WTC11 (cell line): ENCODE results near the gene PRR5. TPM values are rescaled to one million over a fixed set of nuclear protein-coding genes. Genes with fewer than 3 reads are reported as not detected.

Experiments
- ATAC-seq: fragments of 200-7000 bp; cut with Tn5 transposase; 2 replicates; pipeline ENCODE4 v1.10.0; 2021; ENCODE audit warnings: mild to moderate bottlenecking, moderate library complexity
- CTCF ChIA-PET: fragments of 300-600 bp; sonication (Branson Sonifier 250); formaldehyde crosslinking; loops from one replicate; lab custom pipeline; 2021; ENCODE audit warnings: antibody characterized with exemption; lab: Charles Lee
- POLR2A ChIA-PET: fragments of 350-600 bp; sonication (Branson Sonifier 250); formaldehyde crosslinking; loops from one replicate; lab custom pipeline; 2021; ENCODE audit warnings: antibody characterized with exemption; lab: Charles Lee
- DNase-seq: peaks from one replicate; pipeline ENCODE4 v3.0.0; 2021; ENCODE audit warnings: low spot score
- H3K27ac Mint-ChIP-seq: 2 replicates; pipeline ENCODE4 v1.8.0; 2021; ENCODE audit warnings: mixed read lengths
- H3K27me3 Mint-ChIP-seq: 2 replicates; pipeline ENCODE4 v1.8.0; 2021; ENCODE audit warnings: low read depth, mild to moderate bottlenecking, moderate library complexity, mixed read lengths
- H3K36me3 Mint-ChIP-seq: 2 replicates; pipeline ENCODE4 v1.8.0; 2021; ENCODE audit warnings: mixed read lengths
- H3K4me1 Mint-ChIP-seq: 2 replicates; pipeline ENCODE4 v1.8.0; 2022; ENCODE audit warnings: mixed read lengths
- H3K4me3 Mint-ChIP-seq: 2 replicates; pipeline ENCODE4 v1.8.0; 2021; ENCODE audit warnings: mild to moderate bottlenecking, moderate library complexity, mixed read lengths
- H3K9me3 Mint-ChIP-seq: 2 replicates; pipeline ENCODE4 v1.8.0; 2021; ENCODE audit warnings: mixed read lengths
- CBFB ChIP-seq: sonication (generic); formaldehyde crosslinking; IDR thresholded peaks from 2 replicates; pipeline ENCODE4 v1.8.1; 2022; ENCODE audit warnings: mild to moderate bottlenecking, low read depth, missing genetic modification reagents
- CDX4 ChIP-seq: fragments of 250-450 bp; sonication (Bioruptor Pico); IDR thresholded peaks from 2 replicates; pipeline ENCODE4 v1.9.0; 2021; ENCODE audit warnings: moderate library complexity, mild to moderate bottlenecking, inconsistent platforms, borderline replicate concordance
- CREB1 ChIP-seq: sonication (generic); formaldehyde crosslinking; IDR thresholded peaks from 2 replicates; pipeline ENCODE4 v1.8.0; 2023; ENCODE audit warnings: mild to moderate bottlenecking, missing genetic modification reagents
- E2F1 ChIP-seq: sonication (generic); formaldehyde crosslinking; IDR thresholded peaks from 2 replicates; pipeline ENCODE4 v1.8.0; 2022; ENCODE audit warnings: mild to moderate bottlenecking, missing genetic modification reagents
- FOXJ3 ChIP-seq: sonication (generic); formaldehyde crosslinking; IDR thresholded peaks from 2 replicates; pipeline ENCODE4 v1.9.0; 2021; ENCODE audit warnings: missing genetic modification reagents, mild to moderate bottlenecking, borderline replicate concordance
- FOXK1 ChIP-seq: sonication (generic); formaldehyde crosslinking; IDR thresholded peaks from 2 replicates; pipeline ENCODE4 v1.8.0; 2022; ENCODE audit warnings: mild to moderate bottlenecking, moderate library complexity, missing genetic modification reagents
- FOXP1 ChIP-seq: sonication (generic); formaldehyde crosslinking; IDR thresholded peaks from 2 replicates; pipeline ENCODE4 v1.8.0; 2022; ENCODE audit warnings: missing genetic modification reagents, mild to moderate bottlenecking, moderate library complexity, borderline replicate concordance
- GABPB1 ChIP-seq: sonication (generic); formaldehyde crosslinking; IDR thresholded peaks from 2 replicates; pipeline ENCODE4 v1.8.1; 2023; ENCODE audit warnings: mild to moderate bottlenecking, missing genetic modification reagents
- GTF2I ChIP-seq: fragments of 250-450 bp; sonication (Bioruptor Pico); conservative IDR thresholded peaks from 2 replicates; pipeline ENCODE4 v1.4.0; 2021; ENCODE audit warnings: mild to moderate bottlenecking
- JUN ChIP-seq: sonication (generic); formaldehyde crosslinking; IDR thresholded peaks from 2 replicates; pipeline ENCODE4 v1.8.0; 2023; ENCODE audit warnings: mild to moderate bottlenecking, missing genetic modification reagents
- KAT7 ChIP-seq: sonication (generic); formaldehyde crosslinking; IDR thresholded peaks from 2 replicates; pipeline ENCODE4 v1.8.1; 2023; ENCODE audit warnings: missing genetic modification reagents, mild to moderate bottlenecking, borderline replicate concordance
- NFYB ChIP-seq: sonication (generic); formaldehyde crosslinking; conservative IDR thresholded peaks from 2 replicates; pipeline ENCODE4 v1.8.0; 2022; ENCODE audit warnings: low read depth, missing genetic modification reagents
- OVOL2 ChIP-seq: fragments of 250-450 bp; sonication (Bioruptor Pico); IDR thresholded peaks from 2 replicates; pipeline ENCODE4 v1.9.0; 2021; ENCODE audit warnings: mild to moderate bottlenecking, borderline replicate concordance
- PRRX2 ChIP-seq: fragments of 250-450 bp; sonication (Bioruptor Pico); IDR thresholded peaks from 2 replicates; pipeline ENCODE4 v1.8.0; 2021; ENCODE audit warnings: mild to moderate bottlenecking
- RORB ChIP-seq: fragments of 250-450 bp; sonication (Bioruptor Pico); IDR thresholded peaks from 2 replicates; pipeline ENCODE4 v1.9.0; 2021; ENCODE audit warnings: mild to moderate bottlenecking
- SMAD4 ChIP-seq: sonication (generic); formaldehyde crosslinking; IDR thresholded peaks from 2 replicates; pipeline ENCODE4 v1.8.0; 2022; ENCODE audit warnings: mild to moderate bottlenecking, missing genetic modification reagents
- SP1 ChIP-seq: sonication (generic); formaldehyde crosslinking; conservative IDR thresholded peaks from 2 replicates; pipeline ENCODE4 v1.8.1; 2022; ENCODE audit warnings: missing genetic modification reagents
- STAT6 ChIP-seq: sonication (generic); formaldehyde crosslinking; conservative IDR thresholded peaks from 2 replicates; pipeline ENCODE4 v1.8.1; 2023; ENCODE audit warnings: mild to moderate bottlenecking, low read depth, missing genetic modification reagents, moderate library complexity
- TP53 ChIP-seq: sonication (generic); formaldehyde crosslinking; IDR thresholded peaks from 2 replicates; pipeline ENCODE4 v1.8.1; 2023; ENCODE audit warnings: mild to moderate bottlenecking, missing genetic modification reagents
- USF1 ChIP-seq: sonication (generic); formaldehyde crosslinking; IDR thresholded peaks from 2 replicates; pipeline ENCODE4 v1.8.0; 2022; ENCODE audit warnings: mild to moderate bottlenecking, missing genetic modification reagents
- ZBTB21 ChIP-seq: sonication (generic); formaldehyde crosslinking; IDR thresholded peaks from 2 replicates; pipeline ENCODE4 v1.8.1; 2023; ENCODE audit warnings: mild to moderate bottlenecking, missing genetic modification reagents, borderline replicate concordance
- ZNF219 ChIP-seq: sonication (generic); formaldehyde crosslinking; IDR thresholded peaks from 2 replicates; pipeline ENCODE4 v1.8.0; 2023; ENCODE audit warnings: missing genetic modification reagents, mild to moderate bottlenecking, borderline replicate concordance
- ZNF425 ChIP-seq: fragments of 250-450 bp; sonication (Bioruptor Pico); conservative IDR thresholded peaks from 2 replicates; pipeline ENCODE4 v1.9.0; 2021; ENCODE audit warnings: mild to moderate bottlenecking
- total RNA-seq: library from RNA; stranded (reverse); gene quantifications from 3 replicates; pipeline ENCODE4 v1.2.3, GENCODE V29; 2021

Gene PRR5
- total RNA-seq, 1 experiment from 2014 or later = 15.6 TPM

GRCh38 chr22:44782363-44782963 lies 80.5 kb downstream of the PRR5 start (continued):
- TF ChIP-seq FOXJ3 (CRISPR knock-in tag) (no peak), FOXP1 (CRISPR knock-in tag) (no peak)

- ATAC-seq (no peak), DNase-seq (no peak)
- ChIA-PET CTCF (interaction anchor here (1.1 to 1.6 kb wide), 2 partner anchors 38 to 98 kb away, joined by 4 to 7 read pairs; no protein-coding TSS in a partner anchor), POLR2A (interaction anchor here (0.6 kb wide), 1 partner anchor 347 kb away, joined by 3 read pairs; no protein-coding TSS in a partner anchor)
- TF ChIP-seq CBFB (no peak), E2F1 (CRISPR knock-in tag) (no peak), USF1 (CRISPR knock-in tag) (no peak), GTF2I (no peak), FOXK1 (CRISPR knock-in tag) (no peak)
- H3K9me3 Mint-ChIP-seq = peaks cover 5% of the 10 kb centered on the region; the same call in 1 of the 2 replicates
- H3K36me3 Mint-ChIP-seq = peaks cover 19% of the 10 kb centered on the region
- 0 out of 2 replicates have a peak overlapping the region, but pooled peaks have one; percentile 83 for H3K27ac Mint-ChIP-seq
- peaks cover 12% of the 10 kb centered on the region for H3K4me1 Mint-ChIP-seq
- H3K4me3 Mint-ChIP-seq = no peak overlapping the region
- no peaks in the 10 kb centered on the region for H3K27me3 Mint-ChIP-seq
Measured at GRCh38 chr22:44783091-44783490, 81.1 kb downstream of the PRR5 start.

- Mint-ChIP-seq H3K4me1 (peaks cover 12% of the 10 kb centered on the region), H3K4me3 (no peak overlapping the region), H3K27ac (peak overlapping the region; percentile 83; the same call in 1 of the 2 replicates), H3K9me3 (peaks cover 5% of the 10 kb centered on the region; the same call in 1 of the 2 replicates), H3K36me3 (peaks cover 19% of the 10 kb centered on the region), H3K27me3 (no peaks in the 10 kb centered on the region)
- ATAC-seq (peak; percentile 61), DNase-seq (no peak)
- ChIA-PET POLR2A (no interaction called here), CTCF (interaction anchor here (1.1 to 1.6 kb wide), 2 partner anchors 37 to 98 kb away, joined by 4 to 7 read pairs; no protein-coding TSS in a partner anchor)
- TF ChIP-seq SP1 (CRISPR knock-in tag) (no peak), FOXJ3 (CRISPR knock-in tag) (no peak), KAT7 (CRISPR knock-in tag) (no peak), CREB1 (CRISPR knock-in tag) (no peak), SMAD4 (no peak), CDX4 (CRISPR knock-in tag) (no peak), ZBTB21 (CRISPR knock-in tag) (no peak), GABPB1 (CRISPR knock-in tag) (no peak), RORB (CRISPR knock-in tag) (no peak)
Measured at GRCh38 chr22:44783581-44783980, 81.6 kb downstream of the PRR5 start.

GRCh38 chr22:44786136-44786535 lies 84.1 kb downstream of the PRR5 start:
- POLR2A ChIA-PET = no interaction called here
- ATAC-seq = no peak
- CTCF ChIA-PET = interaction anchor here (1.2 kb wide), 1 partner anchor 35 kb away, joined by 5 read pairs; no protein-coding TSS in a partner anchor
- DNase-seq = no peak
- Mint-ChIP-seq H3K4me1 (peaks cover 12% of the 10 kb centered on the region), H3K27me3 (no peaks in the 10 kb centered on the region), H3K4me3 (no peak overlapping the region), H3K36me3 (peaks cover 35% of the 10 kb centered on the region), H3K27ac (peak overlapping the region; percentile 41; the same call in 1 of the 2 replicates), H3K9me3 (peaks cover 5% of the 10 kb centered on the region; the same call in 1 of the 2 replicates)
- TF ChIP-seq OVOL2 (CRISPR knock-in tag) (no peak), TP53 (no peak), CREB1 (CRISPR knock-in tag) (no peak), ZNF425 (CRISPR knock-in tag) (no peak), NFYB (CRISPR knock-in tag) (no peak), JUN (CRISPR knock-in tag) (no peak), PRRX2 (CRISPR knock-in tag) (no peak), STAT6 (CRISPR knock-in tag) (no peak), ZNF219 (CRISPR knock-in tag) (no peak)
